ENCODE measurements around the gene PSD4. TPM values are rescaled to one million over a fixed set of nuclear protein-coding genes. Genes with fewer than 3 reads are reported as not detected.

The PSD4 gene
- total RNA-seq, 2 experiments from 2014 or later, result 96.5 to 101 TPM

GRCh38 chr2:113182471-113183260 is 8.9 kb downstream of the PSD4 start:
- peaks cover 81% of the 10 kb centered on the region for H3K36me3 ChIP-seq (ENCODE audit: insufficient read depth, low read length)
- ChIA-PET CTCF (interaction anchor here (1.7 to 2.7 kb wide), 2 partner anchors 16 to 46 kb away, joined by 4 to 11 read pairs; no protein-coding TSS in a partner anchor), POLR2A (interaction anchor here (0.7 to 4.6 kb wide), 5 partner anchors 8 to 44 kb away, joined by 3 to 22 read pairs (median 4); partner anchors contain the start of gene PSD4)
- Mint-ChIP-seq H3K27ac (peak overlapping the region; percentile 93), H3K4me1 (ENCODE audit: low read depth) (peaks cover 91% of the 10 kb centered on the region), H3K36me3 (ENCODE audit: low read depth) (peaks cover 86% of the 10 kb centered on the region), H3K9me3 (no peaks in the 10 kb centered on the region), H3K4me3 (no peak overlapping the region), H3K27me3 (no peaks in the 10 kb centered on the region)
- TF ChIP-seq, protein P1, sequence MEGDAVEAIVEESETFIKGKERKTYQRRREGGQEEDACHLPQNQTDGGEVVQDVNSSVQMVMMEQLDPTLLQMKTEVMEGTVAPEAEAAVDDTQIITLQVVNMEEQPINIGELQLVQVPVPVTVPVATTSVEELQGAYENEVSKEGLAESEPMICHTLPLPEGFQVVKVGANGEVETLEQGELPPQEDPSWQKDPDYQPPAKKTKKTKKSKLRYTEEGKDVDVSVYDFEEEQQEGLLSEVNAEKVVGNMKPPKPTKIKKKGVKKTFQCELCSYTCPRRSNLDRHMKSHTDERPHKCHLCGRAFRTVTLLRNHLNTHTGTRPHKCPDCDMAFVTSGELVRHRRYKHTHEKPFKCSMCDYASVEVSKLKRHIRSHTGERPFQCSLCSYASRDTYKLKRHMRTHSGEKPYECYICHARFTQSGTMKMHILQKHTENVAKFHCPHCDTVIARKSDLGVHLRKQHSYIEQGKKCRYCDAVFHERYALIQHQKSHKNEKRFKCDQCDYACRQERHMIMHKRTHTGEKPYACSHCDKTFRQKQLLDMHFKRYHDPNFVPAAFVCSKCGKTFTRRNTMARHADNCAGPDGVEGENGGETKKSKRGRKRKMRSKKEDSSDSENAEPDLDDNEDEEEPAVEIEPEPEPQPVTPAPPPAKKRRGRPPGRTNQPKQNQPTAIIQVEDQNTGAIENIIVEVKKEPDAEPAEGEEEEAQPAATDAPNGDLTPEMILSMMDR (IDR thresholded peaks at IDR 0.05), result no peak
- H3K9me3 ChIP-seq (ENCODE audit: control insufficient read depth in 1 of 2, insufficient read depth in 1 of 2, low read length in 2 of 2), result no peaks in the 10 kb centered on the region
- no peak overlapping the region for H3K4me3 ChIP-seq (ENCODE audit: low read length)
- no peaks in the 10 kb centered on the region for H3K27me3 ChIP-seq (ENCODE audit: control insufficient read depth in 1 of 2, insufficient read depth in 2 of 2, low read length in 2 of 2)
- intact Hi-C loops (cut with DNase I, micrococcal nuclease), result no loop called here
- peaks cover 98% of the 10 kb centered on the region for H3K4me1 ChIP-seq (ENCODE audit: insufficient read depth, low read length)
- H3K27ac ChIP-seq (ENCODE audit: low read depth in 1 of 2, low read length in 2 of 2), result peak overlapping the region; percentile 22 to 45
- ATAC-seq (ENCODE audit: poor library complexity) (no peak), DNase-seq (no peak)

DNA sequence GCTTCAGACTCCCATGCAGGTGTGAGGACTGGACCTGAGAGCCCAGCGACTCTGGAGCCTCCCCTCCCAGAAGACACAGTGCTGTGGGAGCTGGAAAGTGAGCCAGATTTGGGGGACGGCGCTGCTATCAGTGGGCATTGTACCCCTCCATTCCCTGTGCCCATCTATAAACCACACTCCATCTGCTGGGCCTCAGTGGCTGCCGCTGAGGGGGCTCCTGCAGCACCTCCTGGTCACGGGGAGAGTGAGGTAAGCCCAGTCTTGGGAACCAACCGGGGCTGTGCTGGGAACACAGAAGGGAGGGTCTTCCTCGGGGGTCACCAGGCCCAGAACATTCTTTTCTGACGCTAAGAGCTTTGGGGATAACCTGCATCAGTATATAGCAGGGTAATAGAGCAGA is 9.5 kb downstream of the PSD4 start:
- Histone ChIP-seq H3K9me3 (ENCODE audit: control insufficient read depth in 1 of 2, insufficient read depth in 1 of 2, low read length in 2 of 2) (no peaks in the 10 kb centered on the region), H3K4me1 (ENCODE audit: insufficient read depth, low read length) (peaks cover 96% of the 10 kb centered on the region), H3K4me3 (ENCODE audit: low read length) (no peak overlapping the region), H3K27ac (ENCODE audit: low read depth in 1 of 2, low read length in 2 of 2) (peak overlapping the region in 1 of 2 donors; percentile 45), H3K27me3 (ENCODE audit: control insufficient read depth in 1 of 2, insufficient read depth in 2 of 2, low read length in 2 of 2) (no peaks in the 10 kb centered on the region), H3K36me3 (ENCODE audit: insufficient read depth, low read length) (peaks cover 80% of the 10 kb centered on the region)
- DNase-seq, result no peak
- TF ChIP-seq, protein P1 (IDR thresholded peaks at IDR 0.05), result no peak
- Mint-ChIP-seq H3K4me1 (ENCODE audit: low read depth) (peaks cover 91% of the 10 kb centered on the region), H3K36me3 (ENCODE audit: low read depth) (peaks cover 86% of the 10 kb centered on the region), H3K27me3 (no peaks in the 10 kb centered on the region), H3K4me3 (peak overlapping the region; percentile 46), H3K9me3 (no peaks in the 10 kb centered on the region), H3K27ac (peak overlapping the region; percentile 80)
- ChIA-PET CTCF (interaction anchor here (0.9 to 1.7 kb wide), 4 partner anchors 8 to 47 kb away, joined by 3 to 8 read pairs (median 4); no protein-coding TSS in a partner anchor), POLR2A (interaction anchor here (0.7 to 4.6 kb wide), 6 partner anchors 9 to 45 kb away, joined by 3 to 22 read pairs (median 4); partner anchors contain the start of gene PSD4)
- no peak for ATAC-seq (ENCODE audit: poor library complexity)
- intact Hi-C loops (cut with DNase I, micrococcal nuclease), result no loop called here

GRCh38 chr2:113183703-113184102 is 9.9 kb downstream of the PSD4 start:
- Mint-ChIP-seq H3K27me3 (no peaks in the 10 kb centered on the region), H3K9me3 (no peaks in the 10 kb centered on the region), H3K36me3 (ENCODE audit: low read depth) (peaks cover 84% of the 10 kb centered on the region), H3K4me3 (peak overlapping the region; percentile 46), H3K27ac (peak overlapping the region; percentile 80), H3K4me1 (ENCODE audit: low read depth) (peaks cover 88% of the 10 kb centered on the region)
- H3K4me3 ChIP-seq (ENCODE audit: low read length), result no peak overlapping the region
- H3K9me3 ChIP-seq (ENCODE audit: control insufficient read depth in 1 of 2, insufficient read depth in 1 of 2, low read length in 2 of 2), result no peaks in the 10 kb centered on the region
- peak overlapping the region in 1 of 2 donors; percentile 53 for H3K27ac ChIP-seq (ENCODE audit: low read depth in 1 of 2, low read length in 2 of 2)
- ATAC-seq (ENCODE audit: poor library complexity) (no peak), DNase-seq (no peak)
- H3K27me3 ChIP-seq (ENCODE audit: control insufficient read depth in 1 of 2, insufficient read depth in 2 of 2, low read length in 2 of 2), result no peaks in the 10 kb centered on the region
- CTCF ChIA-PET, result interaction anchor here (0.7 to 1.7 kb wide), 5 partner anchors 8 to 47 kb away, joined by 3 to 8 read pairs (median 4); partner anchors contain the start of gene PSD4
- POLR2A ChIA-PET, result interaction anchor here (0.7 to 4.6 kb wide), 6 partner anchors 9 to 45 kb away, joined by 3 to 22 read pairs (median 4); partner anchors contain the start of gene PSD4
- TF ChIP-seq, protein P1 (IDR thresholded peaks at IDR 0.05), result no peak
- intact Hi-C loops (cut with DNase I, micrococcal nuclease), result no loop called here
- H3K36me3 ChIP-seq (ENCODE audit: insufficient read depth, low read length), result peaks cover 79% of the 10 kb centered on the region
- peaks cover 95% of the 10 kb centered on the region for H3K4me1 ChIP-seq (ENCODE audit: insufficient read depth, low read length)

Measured in CD4-positive, alpha-beta T cell (primary cell).